GM19351 (cell line): Measurements from ENCODE around the gene LAMC1.

Experiments
- ATAC-seq: cut with Tn5 transposase; IDR thresholded peaks from one replicate; pipeline ENCODE4 v1.9.1; 2021; ENCODE audit warnings: mild to moderate bottlenecking, moderate library complexity; ENCODE audit not compliant: unreplicated experiment

The LAMC1 gene

DNA sequence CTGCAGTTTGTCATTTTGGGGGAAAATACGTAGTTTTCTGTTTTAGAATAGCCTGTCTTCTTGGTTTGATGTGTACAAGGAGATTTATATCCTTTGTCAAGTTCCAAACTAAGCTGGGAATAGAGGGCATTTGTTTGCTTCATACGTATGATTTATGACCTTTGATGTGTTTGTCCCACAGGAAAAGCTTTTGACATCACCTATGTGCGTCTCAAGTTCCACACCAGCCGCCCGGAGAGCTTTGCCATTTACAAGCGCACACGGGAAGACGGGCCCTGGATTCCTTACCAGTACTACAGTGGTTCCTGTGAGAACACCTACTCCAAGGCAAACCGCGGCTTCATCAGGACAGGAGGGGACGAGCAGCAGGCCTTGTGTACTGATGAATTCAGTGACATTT, 79.9 kb downstream of the LAMC1 start:
- ATAC-seq, result no peak

DNA sequence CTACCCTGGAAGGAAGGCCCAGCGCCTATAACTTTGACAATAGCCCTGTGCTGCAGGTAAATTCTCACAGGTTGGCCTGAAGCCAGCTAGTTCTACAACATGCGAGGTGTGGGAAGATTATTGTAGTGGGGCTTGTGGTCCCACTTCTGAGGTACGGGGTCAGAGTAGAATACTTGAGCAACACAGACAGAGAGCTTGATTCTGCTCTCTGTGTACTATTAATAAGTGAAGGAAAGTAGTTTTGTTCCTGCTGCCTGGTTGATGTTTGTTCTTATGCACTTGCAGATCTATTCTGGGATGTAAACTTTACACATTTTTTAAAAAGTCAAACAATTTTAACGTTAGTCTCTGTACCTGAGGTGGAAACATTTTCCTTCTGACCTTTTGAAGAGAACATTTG, 80.4 kb downstream of the LAMC1 start:
- no peak for ATAC-seq

- no peak for ATAC-seq
Observed at GRCh38 chr1:183105449-183105848, 82.2 kb downstream of the LAMC1 start.

DNA sequence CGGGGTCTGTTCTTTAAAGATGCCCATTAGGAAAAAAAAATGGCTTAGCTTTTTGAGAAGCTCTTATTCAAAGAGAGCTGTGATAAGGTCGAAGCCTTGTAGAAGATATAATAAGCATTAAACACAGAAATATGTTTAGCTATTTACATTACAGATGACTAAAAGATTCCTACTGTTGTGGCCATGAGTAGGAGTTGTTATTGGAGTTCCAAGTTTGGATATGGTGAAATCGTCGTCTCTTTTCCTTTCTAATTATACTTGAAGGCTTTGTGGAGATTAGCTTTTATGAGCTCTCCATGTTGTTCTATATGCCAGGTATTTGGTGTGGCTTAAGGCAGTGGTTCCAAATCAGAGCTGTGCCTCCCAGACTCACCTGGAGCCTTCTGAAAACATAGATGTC, 82.9 kb downstream of the LAMC1 start:
- no peak for ATAC-seq

DNA sequence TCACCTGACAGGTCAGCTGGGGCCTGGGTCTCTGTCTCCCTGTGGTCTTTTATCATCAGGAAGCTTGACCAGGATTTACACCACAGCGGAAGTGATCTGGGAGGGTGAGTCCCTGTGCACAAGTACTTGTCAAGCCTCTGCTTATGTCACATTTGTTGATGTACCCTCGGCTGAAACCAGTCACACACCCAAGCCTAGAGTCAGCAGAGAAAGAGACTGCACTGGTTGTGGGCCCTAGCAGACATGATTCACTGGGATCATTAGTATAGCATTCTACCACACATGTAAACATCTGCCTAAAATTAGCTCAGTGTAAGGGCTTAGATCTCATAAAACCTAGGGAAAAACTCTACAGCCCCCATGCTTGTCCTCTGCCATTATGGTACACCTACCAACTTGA, 83.5 kb downstream of the LAMC1 start:
- no peak for ATAC-seq

GRCh38 chr1:183110326-183110880, 87.2 kb downstream of the LAMC1 start:
- ATAC-seq, result no peak

DNA sequence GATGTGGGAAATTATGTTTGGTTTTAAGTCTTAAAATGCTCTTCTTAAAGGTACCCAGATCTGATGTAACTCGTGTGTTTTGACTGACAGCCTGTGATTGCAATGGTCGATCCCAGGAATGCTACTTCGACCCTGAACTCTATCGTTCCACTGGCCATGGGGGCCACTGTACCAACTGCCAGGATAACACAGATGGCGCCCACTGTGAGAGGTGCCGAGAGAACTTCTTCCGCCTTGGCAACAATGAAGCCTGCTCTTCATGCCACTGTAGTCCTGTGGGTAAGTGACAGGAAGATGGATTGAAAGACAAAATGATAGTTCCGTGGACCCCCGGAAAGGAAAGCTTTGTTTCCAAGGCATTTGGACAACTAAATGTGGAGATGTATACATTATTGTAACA, 91.2 kb downstream of the LAMC1 start:
- ATAC-seq, result no peak

DNA sequence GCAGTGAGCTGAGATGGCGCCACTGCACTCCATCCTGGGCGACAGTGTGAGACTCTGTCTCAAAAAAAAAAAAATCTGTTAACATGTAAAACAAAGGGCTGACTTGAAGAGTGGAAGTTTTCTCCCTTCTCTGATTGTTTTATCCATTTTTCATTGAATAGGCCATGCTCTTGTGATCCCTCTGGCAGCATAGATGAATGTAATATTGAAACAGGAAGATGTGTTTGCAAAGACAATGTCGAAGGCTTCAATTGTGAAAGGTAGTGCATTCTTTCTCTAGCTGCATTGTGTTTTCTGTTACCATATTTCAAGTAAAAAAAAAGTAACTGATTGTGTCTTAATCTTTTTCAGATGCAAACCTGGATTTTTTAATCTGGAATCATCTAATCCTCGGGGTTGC, 93.2 kb downstream of the LAMC1 start:
- ATAC-seq, result no peak

DNA sequence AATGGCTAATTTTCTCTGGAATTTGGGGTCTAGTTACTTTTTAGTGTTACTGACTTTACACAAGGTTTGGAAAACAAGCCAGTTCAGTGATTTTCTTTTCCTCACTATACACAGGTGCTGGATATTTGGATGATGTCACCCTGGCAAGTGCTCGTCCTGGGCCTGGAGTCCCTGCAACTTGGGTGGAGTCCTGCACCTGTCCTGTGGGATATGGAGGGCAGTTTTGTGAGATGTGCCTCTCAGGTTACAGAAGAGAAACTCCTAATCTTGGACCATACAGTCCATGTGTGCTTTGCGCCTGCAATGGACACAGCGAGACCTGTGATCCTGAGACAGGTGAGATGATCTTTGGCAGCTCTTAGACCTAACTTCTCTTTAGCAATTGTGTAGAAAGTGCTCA, 98.4 kb downstream of the LAMC1 start:
- ATAC-seq, result no peak

- no peak for ATAC-seq
Observed at GRCh38 chr1:183124259-183124658, 101.0 kb downstream of the LAMC1 start.

GRCh38 chr1:183125279-183125999, 102.2 kb downstream of the LAMC1 start:
- ATAC-seq, result no peak

DNA sequence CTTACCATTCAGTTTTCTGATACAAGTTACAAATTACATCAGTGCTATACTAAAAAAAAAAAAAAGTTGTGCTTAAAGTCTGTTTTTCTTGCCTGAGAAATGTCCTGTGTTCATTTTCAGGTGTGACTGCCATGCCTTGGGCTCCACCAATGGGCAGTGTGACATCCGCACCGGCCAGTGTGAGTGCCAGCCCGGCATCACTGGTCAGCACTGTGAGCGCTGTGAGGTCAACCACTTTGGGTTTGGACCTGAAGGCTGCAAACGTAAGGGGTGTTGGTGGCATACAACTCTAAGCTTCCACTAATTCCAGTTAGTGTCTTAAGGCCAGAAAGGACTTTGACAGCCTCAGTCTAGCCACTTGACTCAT, 102.8 kb downstream of the LAMC1 start:
- no peak for ATAC-seq

DNA sequence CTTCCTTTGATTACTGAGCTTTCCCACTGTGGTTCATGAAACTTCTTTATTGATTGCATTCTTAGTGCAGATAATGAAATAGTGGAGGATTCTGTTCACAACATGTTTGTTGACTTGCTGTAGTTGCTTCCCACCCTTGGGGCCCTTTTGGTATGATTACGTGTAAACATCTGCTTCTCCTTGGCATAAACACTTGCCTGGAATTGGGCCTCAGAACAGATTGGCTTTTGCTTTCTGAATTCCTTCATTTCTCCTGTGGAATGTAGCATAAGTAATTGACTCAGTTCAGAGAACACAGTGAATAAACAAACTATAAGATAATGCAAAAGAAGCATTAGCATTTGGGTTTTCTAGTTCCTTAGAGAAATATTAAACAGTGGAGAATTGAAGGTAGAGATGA, 103.3 kb downstream of the LAMC1 start:
- ATAC-seq, result no peak

DNA sequence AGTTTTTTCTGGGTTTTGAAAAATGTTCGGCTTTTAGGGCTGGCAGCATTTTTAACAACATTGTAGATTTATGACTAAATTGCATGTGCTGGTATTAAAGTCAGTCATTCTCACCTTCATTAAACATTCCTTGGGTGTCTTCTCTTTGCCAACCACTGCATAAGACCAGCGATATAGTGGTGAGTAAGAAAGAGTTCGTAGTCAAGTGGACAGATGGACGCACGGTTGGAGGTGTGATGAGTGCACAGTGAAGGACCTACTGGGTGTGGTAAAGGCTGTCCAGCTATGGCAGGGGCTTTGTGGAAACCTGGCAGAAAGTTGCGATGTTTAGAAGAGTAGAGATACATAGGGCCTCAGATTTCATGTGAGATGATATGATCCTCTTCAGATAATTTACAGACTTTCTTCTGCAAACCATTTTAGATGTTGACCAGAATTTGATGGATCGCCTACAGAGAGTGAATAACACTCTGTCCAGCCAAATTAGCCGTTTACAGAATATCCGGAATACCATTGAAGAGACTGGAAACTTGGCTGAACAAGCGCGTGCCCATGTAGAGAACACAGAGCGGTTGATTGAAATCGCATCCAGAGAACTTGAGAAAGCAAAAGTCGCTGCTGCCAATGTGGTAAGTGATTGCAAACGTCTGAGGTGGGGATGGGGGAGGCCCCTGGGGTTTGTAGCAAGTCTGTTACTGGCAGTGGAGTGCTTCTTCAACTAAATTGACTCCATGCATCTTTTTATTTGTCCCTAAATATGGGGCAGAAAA, 106.9 kb downstream of the LAMC1 start:
- ATAC-seq, result no peak

DNA sequence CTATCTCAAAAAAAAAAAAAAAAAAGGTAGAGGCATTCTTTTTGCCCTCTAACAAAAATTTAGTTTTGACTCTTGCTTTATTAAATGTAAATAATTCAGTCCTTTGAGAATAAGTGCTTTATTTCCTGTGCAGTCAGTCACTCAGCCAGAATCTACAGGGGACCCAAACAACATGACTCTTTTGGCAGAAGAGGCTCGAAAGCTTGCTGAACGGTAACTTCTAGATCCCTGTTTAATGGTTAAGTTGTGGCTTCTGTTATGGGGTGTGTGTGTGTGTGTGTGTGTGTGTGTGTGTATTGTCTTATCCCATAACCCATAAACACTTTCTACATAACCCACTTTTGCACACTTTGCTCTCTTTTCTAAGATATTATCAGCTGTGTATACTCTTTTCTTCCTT, 107.9 kb downstream of the LAMC1 start:
- no peak for ATAC-seq

- no peak for ATAC-seq
Observed at GRCh38 chr1:183135336-183135735, 112.1 kb downstream of the LAMC1 start.

DNA sequence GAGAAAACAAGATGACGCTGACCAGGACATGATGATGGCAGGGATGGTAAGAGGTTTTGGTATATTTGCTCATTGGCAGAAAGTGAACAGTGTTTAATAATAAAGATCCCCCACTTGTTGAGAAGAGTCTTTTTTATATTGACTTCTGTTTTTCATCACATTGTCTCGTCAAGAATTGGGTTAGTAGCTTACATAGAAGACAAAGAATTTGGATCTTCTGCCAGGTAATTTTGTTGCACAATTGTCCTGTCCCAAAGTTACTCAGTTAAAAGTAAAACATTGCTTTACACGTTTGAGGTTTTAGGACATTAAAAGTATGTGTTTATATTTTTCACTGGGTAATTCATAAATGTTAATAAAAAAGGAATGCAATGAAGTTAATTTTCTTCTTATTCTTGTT, 114.6 kb downstream of the LAMC1 start:
- no peak for ATAC-seq

GRCh38 chr1:183138301-183138700, 115.1 kb downstream of the LAMC1 start:
- no peak for ATAC-seq

- no peak for ATAC-seq
Observed at GRCh38 chr1:183139281-183139942, 116.2 kb downstream of the LAMC1 start.

DNA sequence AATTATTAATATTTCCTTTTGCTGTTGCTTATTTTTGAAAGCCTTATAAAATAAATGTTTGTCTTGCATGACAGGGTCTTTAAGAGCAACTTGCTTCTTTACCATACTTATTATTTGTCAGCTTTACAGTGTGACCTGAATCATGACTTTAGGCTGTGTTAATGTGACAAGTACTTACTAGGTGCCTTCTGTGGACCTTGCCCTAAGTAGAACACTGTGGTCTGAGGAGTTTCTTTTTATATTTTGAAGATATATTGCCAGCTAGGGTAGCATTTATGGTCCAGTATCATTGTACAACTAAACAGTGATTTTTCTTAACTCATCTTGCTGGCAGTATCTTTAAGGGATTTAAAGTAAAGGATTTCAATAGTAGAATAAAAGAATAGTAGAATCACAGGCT, 117.4 kb downstream of the LAMC1 start:
- no peak for ATAC-seq

- no peak for ATAC-seq
Observed at GRCh38 chr1:183142171-183142570, 119.0 kb downstream of the LAMC1 start.
